GM21576 (cell line): ENCODE results near the gene MATN4.
"Not testable (repeated sequence)": the region's sequence is repeated elsewhere in the genome, so short reads cannot be mapped to it uniquely, and the experiment has no call there.

Experiments
- ATAC-seq: cut with Tn5 transposase; IDR thresholded peaks from one replicate; pipeline ENCODE4 v1.9.1; 2021; ENCODE audit warnings: mild to moderate bottlenecking, moderate library complexity; ENCODE audit not compliant: unreplicated experiment

Gene MATN4

GRCh38 chr20:45308117-45308778 lies at the start of gene MATN4:
TSS of gene MATN4 (minus strand) at chr20:45308299. CDS start at chr20:45305582, 2,717 bp downstream.
- no peak for ATAC-seq

DNA sequence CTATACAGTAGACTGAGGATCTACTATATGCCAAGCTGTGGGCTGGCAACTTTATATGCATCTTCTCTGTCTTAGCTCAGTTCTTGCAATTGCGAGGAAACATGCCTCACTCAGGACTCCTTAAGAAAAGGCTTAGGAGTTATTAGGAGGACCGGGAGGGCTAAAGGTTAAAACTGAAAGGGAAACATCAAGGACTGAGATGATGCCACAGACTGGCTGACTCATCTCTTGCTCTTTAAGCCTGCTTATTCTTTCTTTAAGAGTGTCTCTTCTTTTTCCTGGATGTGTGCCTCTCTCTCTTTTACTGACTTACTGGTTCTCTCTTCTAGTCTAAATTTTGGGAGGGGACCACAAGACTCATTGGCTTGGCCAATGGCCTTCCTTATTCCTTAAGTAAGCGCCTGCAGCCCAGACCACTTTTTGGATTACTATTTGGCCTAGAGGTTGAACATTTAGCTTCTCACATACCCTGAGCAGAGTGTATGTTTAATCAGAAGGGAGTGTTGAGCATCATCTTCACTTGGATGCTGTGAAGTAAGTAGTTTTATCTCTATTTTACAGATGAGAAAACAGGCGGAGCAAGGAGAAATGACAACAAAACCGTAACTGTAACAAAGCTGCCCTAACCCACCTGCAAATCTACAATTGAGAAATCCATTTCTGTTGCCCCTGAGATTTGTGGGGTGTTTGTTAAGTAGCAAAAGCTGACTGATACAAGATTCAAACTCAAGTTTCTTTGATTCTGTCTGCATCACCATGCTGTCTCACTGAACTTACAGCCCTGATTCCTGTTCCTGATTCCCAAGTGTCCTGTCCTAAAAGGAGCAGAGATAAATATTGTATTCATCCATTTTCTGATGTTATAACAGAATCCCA lies 47.3 kb upstream of the MATN4 start:
- no peak for ATAC-seq

DNA sequence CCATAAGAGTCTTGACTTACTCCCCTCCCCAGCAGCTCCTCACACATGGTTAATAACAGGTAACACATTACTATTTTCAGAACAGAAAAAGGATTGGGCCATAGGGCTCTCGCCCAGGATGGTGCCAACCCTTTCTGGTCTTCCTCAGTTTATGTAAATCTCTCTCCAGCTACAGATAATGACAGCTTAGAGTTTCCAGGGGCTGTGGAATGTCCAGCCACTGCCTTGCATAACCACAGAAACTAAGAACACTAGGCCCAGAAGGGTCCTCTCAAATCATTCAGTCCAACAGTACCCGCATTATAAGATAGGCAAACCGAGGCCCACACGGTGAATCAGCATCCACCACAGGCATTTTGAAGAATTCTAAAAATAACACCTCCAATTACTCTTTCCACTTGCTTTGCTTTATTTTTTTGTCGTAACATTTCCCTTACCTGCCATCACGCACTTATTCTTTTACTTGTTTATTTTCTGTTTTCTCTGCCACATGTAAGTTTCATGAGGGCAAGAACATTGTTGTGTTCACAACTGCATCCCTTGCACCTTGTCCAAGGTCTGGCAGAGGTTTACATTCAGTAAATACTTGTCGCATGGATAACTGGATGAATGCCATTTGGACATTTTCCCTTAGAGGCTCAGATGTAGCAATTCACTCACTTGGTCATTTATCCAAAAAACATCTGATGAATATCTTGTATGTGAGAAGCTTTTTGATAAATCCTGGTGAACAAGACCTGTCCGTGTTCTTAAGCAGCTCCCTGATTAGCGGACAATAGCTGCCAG lies 46.5 kb upstream of the MATN4 start:
- ATAC-seq: no peak

GRCh38 chr20:45353746-45354145 lies 45.6 kb upstream of the MATN4 start:
- ATAC-seq: no peak

- no peak for ATAC-seq
These were observed 44.6 kb upstream of the MATN4 start for GRCh38 chr20:45352729-45353128.

DNA sequence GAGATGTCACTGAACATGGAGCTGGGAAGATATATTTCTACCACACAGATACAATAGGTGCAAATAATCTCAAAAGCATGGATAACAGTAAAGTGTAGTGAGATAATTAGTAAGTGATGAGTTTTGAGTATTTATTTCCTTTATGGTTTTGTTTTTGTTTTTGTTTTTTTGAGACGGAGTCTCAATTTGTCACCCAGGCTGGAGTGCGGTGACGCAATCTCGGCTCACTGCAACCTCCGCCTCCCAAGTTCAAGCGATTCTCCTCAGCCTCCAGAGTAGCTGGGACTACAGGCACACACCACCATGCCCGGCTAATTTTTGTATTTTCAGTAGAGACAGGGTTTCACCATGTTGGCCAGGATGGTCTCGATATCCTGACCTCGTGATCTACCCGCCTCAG lies 42.7 kb upstream of the MATN4 start:
- ATAC-seq: not testable (repeated sequence)

DNA sequence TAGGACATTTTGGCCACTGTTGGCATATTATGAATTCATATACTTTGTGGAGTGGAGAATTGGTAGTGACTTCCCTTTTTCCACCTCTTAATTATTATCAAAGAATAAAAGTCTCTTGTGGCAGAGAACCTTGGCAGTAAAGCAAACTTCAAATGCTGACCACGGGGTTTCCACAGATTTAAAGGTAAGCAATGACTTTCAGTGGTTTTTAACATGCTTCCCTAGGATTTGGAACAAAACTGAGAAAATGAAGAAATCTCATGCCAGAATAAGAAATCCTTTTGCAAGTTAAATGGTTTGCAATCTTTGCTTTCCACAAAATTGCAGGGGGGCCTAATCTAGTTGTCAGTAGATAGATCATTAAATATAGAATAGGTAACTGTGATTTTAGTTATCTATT lies 42.1 kb upstream of the MATN4 start:
- no peak for ATAC-seq

- ATAC-seq: no peak
These were observed 40.1 kb upstream of the MATN4 start, which contains the start of gene SDC4 for GRCh38 chr20:45347936-45348778. TSS of gene SDC4 (minus strand) at chr20:45348424. CDS start at chr20:45348384, 40 bp downstream.

DNA sequence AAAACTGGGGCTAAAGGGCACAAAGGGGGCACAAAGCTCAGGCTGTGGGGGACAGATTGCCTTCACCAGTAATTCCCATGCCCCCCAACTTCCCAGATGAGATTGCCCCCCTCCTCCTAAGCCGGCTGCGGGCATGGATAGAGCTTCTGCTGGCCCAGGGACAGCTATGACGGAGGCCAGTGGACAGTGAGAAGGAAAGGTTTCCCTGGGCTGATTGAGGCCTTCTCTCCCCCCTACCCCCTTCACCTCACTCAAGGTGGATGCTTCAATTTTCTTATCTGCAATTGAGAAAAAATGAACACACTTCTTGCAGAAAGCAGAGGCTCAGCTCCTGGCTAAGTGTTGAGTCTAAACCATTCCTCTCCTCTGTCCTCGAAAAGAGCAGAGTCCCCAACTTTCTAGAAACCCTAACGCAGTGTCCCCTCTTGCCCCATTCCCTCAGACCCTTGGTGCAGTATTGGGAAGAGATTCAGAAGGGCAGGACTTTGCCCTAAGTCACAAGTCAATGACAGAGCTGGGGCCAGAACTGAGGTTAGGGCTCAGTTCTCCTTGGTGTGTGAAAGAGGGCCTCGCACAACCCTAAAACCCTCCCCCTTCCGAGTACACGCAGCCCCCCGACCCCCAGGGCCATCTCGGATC lies 39.3 kb upstream of the MATN4 start:
- no peak for ATAC-seq

DNA sequence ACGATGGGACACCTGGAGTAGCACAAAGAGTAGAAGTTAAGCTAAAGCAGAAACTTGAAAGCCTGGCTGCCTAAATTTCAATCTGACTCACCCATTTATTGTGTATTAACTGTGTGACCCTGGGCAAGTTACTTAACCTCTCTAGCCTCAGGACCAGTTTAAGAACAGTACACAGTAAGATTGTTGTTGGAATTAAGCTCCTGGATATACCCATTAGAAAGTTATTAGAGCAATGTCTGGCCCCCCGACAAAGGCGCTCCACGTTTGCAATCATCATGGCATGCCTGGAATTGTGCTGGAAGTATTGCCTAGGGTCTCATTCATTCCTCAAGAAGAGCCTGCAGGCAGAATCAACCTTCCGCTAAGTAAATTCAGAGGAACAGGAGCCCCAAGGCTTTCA lies 38.8 kb upstream of the MATN4 start:
- ATAC-seq: no peak

DNA sequence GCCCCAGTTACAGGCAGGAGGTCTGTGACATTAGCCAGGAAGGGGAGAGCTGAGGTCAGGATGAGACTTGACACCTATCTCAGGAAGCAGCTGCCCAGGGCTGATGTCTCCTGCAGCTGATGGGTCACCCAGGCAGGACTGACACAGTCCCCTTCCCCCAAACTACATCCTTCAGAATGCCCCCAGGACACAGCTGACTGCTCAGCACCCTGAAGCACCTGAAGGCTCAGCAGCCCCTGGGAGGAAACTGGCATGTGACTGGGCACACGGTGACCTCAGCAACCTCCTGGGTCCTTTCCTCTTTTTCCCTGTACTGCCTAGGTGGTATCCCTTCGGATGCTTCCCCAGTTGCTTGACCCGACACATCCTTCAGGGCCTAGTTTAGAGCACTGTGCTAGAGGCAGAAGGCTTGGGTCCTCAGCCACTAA lies 38.2 kb upstream of the MATN4 start:
- ATAC-seq: no peak

DNA sequence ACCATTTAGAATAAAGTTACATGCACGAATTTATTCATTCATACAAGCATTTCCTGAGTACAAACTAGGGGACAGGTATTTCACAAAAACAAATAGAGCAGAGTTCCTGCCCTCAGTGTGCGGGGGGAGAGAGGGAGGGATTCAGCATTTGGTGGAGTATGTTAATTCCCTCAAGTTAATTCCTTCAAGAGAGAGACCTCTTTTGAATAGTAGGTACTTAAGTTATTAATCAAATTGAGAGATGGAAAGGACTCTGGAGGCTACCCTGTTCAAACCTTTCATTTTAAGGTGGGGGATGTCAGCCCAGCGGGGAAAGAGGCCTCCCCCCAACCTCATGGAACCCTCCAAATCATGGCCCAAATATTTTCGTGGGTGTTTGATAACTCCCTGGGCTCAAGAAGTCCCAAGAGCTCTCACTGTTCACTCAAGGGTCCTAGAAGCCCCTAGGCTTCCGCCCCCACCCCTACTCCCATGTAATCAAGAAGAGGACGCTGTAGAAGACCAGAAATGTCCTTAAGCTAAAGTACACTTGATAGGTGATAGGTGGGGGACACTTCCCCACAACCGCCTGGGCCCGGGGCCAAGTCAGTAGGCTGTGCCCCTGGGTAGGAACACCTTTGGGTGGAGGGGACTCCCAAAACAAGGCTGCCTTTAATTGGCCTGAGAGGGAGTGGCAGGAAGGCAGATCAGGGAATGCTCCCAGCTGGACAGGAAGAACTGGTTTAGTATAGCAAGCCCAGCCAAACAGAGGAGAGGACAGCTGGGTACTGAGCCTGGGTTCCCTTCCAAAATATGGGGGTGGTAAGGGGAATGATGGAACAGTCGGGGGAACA lies 37.2 kb upstream of the MATN4 start:
- no peak for ATAC-seq

GRCh38 chr20:45344168-45344860 lies 36.2 kb upstream of the MATN4 start:
- ATAC-seq: no peak

- no peak for ATAC-seq
These were observed 35.6 kb upstream of the MATN4 start for GRCh38 chr20:45343532-45344167.

DNA sequence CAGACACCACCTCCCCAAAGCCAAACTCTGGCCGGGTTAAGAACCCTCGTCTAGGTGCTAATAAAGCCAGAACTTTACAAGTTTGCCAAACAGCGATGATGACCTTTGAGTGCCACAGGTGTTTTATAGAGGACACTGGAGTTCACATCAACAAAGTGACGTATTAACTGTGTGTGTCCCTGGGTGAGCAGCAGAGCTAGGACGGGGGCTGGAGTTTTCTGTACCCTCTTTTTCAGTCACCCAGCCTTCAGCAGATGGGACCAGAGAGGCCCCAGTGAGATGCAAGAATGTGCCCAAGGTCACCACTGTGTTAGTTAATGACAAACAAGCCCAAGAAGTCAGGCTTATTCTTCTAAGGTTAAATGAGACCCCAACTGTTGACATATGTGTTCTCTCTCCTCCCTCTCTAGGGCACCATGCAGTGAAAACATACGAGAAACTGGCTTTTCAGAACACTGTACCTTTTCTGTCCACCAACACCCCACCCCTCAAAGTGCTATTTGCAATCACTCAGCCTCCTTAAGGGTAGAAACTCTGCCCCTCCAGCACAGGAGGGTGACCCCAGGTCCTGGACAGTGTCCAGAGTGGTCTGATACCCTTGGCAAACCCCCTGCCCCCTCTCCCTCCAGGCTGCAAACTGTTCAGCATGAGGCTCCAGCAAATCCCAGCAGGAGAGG lies 34.9 kb upstream of the MATN4 start:
- no peak for ATAC-seq

GRCh38 chr20:45341939-45342854 lies 34.1 kb upstream of the MATN4 start:
- no peak for ATAC-seq
